Activated T-helper 17 cell treated with anti-CD3 and anti-CD28 coated beads, Interleukin-2, amount 50 U/mL, for 72 hours (primary cell): ENCODE data around the gene COMMD4. TPM values are rescaled to one million over a fixed set of nuclear protein-coding genes. Genes with fewer than 3 reads are reported as not detected.
"Not testable (repeated sequence)": the region's sequence is repeated elsewhere in the genome, so short reads cannot be mapped to it uniquely, and the experiment has no call there.

ENCODE experiments used
- ATAC-seq: fragments of 150-1000 bp; cut with Tn5 transposase; replicated peaks from 2 replicates; pipeline ENCODE4 v1.10.0; 2021; ENCODE audit warnings: mild to moderate bottlenecking, moderate library complexity
- H3K27ac Mint-ChIP-seq: one replicate; pipeline ENCODE4 v1.8.0; 2022; ENCODE audit warnings: mixed read lengths
- H3K27me3 Mint-ChIP-seq: one replicate; pipeline ENCODE4 v1.8.0; 2022; ENCODE audit warnings: mixed read lengths
- H3K36me3 Mint-ChIP-seq: one replicate; pipeline ENCODE4 v1.8.0; 2022; ENCODE audit warnings: low read depth, mild to moderate bottlenecking, mixed read lengths
- H3K4me1 Mint-ChIP-seq: one replicate; pipeline ENCODE4 v1.8.0; 2022; ENCODE audit warnings: mixed read lengths
- H3K4me3 Mint-ChIP-seq: one replicate; pipeline ENCODE4 v1.8.0; 2022; ENCODE audit warnings: mild to moderate bottlenecking, mixed read lengths
- H3K9me3 Mint-ChIP-seq: one replicate; pipeline ENCODE4 v1.8.0; 2022; ENCODE audit warnings: mixed read lengths
- total RNA-seq, 2 donors: library from RNA; stranded (reverse); gene quantifications; one replicate each; pipeline ENCODE4 v1.2.3, GENCODE V29; 2022

Gene COMMD4
- total RNA-seq, 2 donors from 2014 or later = 69.9 to 78.9 TPM

DNA sequence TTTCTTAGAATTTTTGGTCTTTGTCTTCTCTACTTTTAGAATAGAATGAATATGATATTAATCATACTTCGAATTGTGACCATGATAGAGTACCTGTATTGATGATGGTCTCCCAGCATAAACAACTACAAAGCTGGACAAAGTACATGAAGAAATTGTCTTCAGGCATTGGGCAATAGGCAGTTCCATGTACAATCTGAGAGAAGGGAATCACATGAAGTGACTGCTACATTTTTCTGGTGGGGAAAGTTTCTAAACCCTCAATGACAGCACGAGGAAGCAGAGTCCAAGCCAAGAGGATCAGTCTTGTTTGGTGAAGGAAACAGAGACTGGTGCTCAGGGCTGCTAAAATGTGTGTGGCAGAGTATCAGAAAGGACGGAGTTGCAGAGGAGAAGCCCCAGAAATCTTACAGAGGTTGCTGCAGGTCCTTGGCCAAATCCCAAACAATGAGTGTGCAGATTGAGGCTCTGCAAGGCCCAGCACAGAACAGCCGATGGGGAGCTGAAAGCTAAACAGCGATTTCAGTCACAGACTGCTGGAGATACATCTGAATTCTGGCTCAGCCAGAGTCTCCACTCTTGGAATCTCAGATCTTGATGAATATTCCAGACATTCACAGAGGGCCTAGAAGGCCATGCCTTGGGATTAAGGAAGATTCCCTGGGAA, 16.5 kb upstream of the COMMD4 start:
- not testable (repeated sequence) for H3K4me1 Mint-ChIP-seq, H3K36me3 Mint-ChIP-seq, H3K4me3 Mint-ChIP-seq, H3K27me3 Mint-ChIP-seq, ATAC-seq, H3K27ac Mint-ChIP-seq, H3K9me3 Mint-ChIP-seq

- no peaks in the 10 kb centered on the region for H3K4me1 Mint-ChIP-seq
These were observed 14.2 kb upstream of the COMMD4 start for GRCh38 chr15:75321711-75322110.

GRCh38 chr15:75325922-75326321, 9.9 kb upstream of the COMMD4 start:
- no peak overlapping the region for H3K4me3 Mint-ChIP-seq
- H3K9me3 Mint-ChIP-seq = no peaks in the 10 kb centered on the region

More at GRCh38 chr15:75321711-75322110, 14.2 kb upstream of the COMMD4 start:
- peaks cover 3% of the 10 kb centered on the region for H3K27me3 Mint-ChIP-seq
- H3K9me3 Mint-ChIP-seq = no peaks in the 10 kb centered on the region
- H3K36me3 Mint-ChIP-seq = no peaks in the 10 kb centered on the region
- H3K4me3 Mint-ChIP-seq = no peak overlapping the region
- no peak overlapping the region for H3K27ac Mint-ChIP-seq
- ATAC-seq = no peak

DNA sequence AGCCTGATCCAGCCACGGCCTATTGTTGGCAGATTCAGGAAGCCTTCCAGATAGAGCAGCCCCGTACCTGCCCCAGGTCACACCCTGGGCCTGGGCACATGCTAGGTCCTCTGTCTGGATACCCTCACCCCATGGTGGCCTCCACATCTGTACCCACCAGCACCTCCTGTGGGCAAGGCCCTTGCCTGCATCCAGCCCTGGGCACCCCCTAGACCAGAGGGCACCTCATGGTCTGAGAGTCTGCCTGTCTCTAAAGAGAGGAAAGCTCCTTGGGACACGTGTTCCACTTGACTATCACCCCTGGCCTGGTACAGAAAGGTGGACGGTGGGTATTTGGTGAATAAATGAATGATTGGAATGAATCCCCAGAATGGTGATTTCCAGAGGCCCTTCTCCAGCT, 8.9 kb upstream of the COMMD4 start:
- H3K36me3 Mint-ChIP-seq = no peaks in the 10 kb centered on the region
- H3K4me3 Mint-ChIP-seq = no peak overlapping the region
- no peak overlapping the region for H3K27ac Mint-ChIP-seq
- no peaks in the 10 kb centered on the region for H3K9me3 Mint-ChIP-seq
- ATAC-seq = no peak
- no peaks in the 10 kb centered on the region for H3K4me1 Mint-ChIP-seq
- H3K27me3 Mint-ChIP-seq = peaks cover 7% of the 10 kb centered on the region

More at GRCh38 chr15:75325922-75326321, 9.9 kb upstream of the COMMD4 start:
- Mint-ChIP-seq H3K4me1 (no peaks in the 10 kb centered on the region), H3K27ac (no peak overlapping the region), H3K36me3 (no peaks in the 10 kb centered on the region), H3K27me3 (peaks cover 7% of the 10 kb centered on the region)
- no peak for ATAC-seq

- no peak overlapping the region for H3K4me3 Mint-ChIP-seq
- H3K27me3 Mint-ChIP-seq = peaks cover 7% of the 10 kb centered on the region
- H3K27ac Mint-ChIP-seq = no peak overlapping the region
- H3K36me3 Mint-ChIP-seq = no peaks in the 10 kb centered on the region
- no peak for ATAC-seq
- H3K4me1 Mint-ChIP-seq = no peaks in the 10 kb centered on the region
- H3K9me3 Mint-ChIP-seq = no peaks in the 10 kb centered on the region
These were observed 8.4 kb upstream of the COMMD4 start for GRCh38 chr15:75327491-75327890.

GRCh38 chr15:75328493-75329314, 7.2 kb upstream of the COMMD4 start:
- Mint-ChIP-seq H3K9me3 (no peaks in the 10 kb centered on the region), H3K4me3 (no peak overlapping the region), H3K27me3 (peaks cover 7% of the 10 kb centered on the region), H3K36me3 (no peaks in the 10 kb centered on the region), H3K4me1 (no peaks in the 10 kb centered on the region), H3K27ac (peak overlapping the region; percentile 35)
- no peak for ATAC-seq

- H3K9me3 Mint-ChIP-seq = no peaks in the 10 kb centered on the region
- ATAC-seq = no peak
- peaks cover 4% of the 10 kb centered on the region for H3K27me3 Mint-ChIP-seq
- H3K27ac Mint-ChIP-seq = no peak overlapping the region
- H3K36me3 Mint-ChIP-seq = no peaks in the 10 kb centered on the region
- no peaks in the 10 kb centered on the region for H3K4me1 Mint-ChIP-seq
- H3K4me3 Mint-ChIP-seq = no peak overlapping the region
These were observed 6.3 kb upstream of the COMMD4 start for GRCh38 chr15:75329571-75329970.

GRCh38 chr15:75332093-75332492, 3.8 kb upstream of the COMMD4 start:
- H3K9me3 Mint-ChIP-seq, H3K27ac Mint-ChIP-seq, H3K27me3 Mint-ChIP-seq, H3K36me3 Mint-ChIP-seq, H3K4me3 Mint-ChIP-seq, ATAC-seq: not testable (repeated sequence)
- H3K4me1 Mint-ChIP-seq = peaks cover 11% of the 10 kb centered on the region

GRCh38 chr15:75333654-75334419, 2.0 kb upstream of the COMMD4 start:
- H3K9me3 Mint-ChIP-seq, H3K27ac Mint-ChIP-seq, ATAC-seq, H3K4me3 Mint-ChIP-seq, H3K27me3 Mint-ChIP-seq, H3K36me3 Mint-ChIP-seq: not testable (repeated sequence)
- peaks cover 11% of the 10 kb centered on the region for H3K4me1 Mint-ChIP-seq

DNA sequence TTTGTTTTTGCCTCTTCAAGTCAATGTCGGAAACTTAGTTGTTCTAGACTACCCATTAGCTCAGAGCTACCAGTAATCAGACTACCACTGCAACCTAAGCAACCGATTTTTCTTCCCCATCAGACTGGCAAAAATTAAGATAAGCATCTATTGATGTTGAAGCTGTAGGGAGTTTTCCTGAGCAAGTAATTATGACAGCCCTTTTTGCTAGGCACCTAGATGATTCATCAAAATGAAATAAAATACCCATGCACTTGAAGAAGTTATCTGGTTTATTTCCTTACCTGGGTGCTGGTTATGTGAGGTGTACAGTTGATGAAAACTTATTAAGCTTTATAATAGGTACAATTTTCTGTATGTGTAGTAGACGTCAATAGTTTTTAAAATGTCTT, 554 bp upstream of the COMMD4 start:
- ATAC-seq = no peak
- Mint-ChIP-seq H3K27me3 (no peaks in the 10 kb centered on the region), H3K4me1 (peaks cover 11% of the 10 kb centered on the region), H3K9me3 (no peaks in the 10 kb centered on the region), H3K36me3 (peaks cover 14% of the 10 kb centered on the region), H3K4me3 (peak overlapping the region; percentile 94), H3K27ac (peak overlapping the region; percentile 97)

DNA sequence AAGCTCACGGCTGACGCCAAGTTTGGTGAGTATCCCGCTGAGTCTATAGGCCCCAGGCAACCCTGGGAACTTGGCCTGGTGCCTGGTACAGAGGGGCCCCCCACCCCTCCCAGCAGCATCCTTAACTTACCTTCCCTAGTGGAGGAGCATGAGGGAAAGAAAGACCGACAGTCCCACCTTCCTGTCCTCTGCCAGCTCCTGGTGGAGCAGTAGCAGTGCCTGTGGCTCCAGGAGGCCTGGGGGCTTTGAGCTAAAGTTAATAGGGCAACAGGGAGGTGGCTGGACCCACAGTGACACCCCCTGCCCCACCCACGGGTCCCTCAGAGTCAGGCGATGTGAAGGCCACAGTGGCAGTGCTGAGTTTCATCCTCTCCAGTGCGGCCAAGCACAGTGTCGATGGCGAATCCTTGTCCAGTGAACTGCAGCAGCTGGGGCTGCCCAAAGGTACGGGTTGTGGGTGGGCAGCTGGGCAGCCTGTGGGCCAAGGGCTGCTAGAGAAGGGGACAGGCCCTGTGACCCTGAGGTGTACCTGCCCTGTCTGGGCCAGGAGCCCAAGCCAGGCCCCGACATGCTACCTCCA, 2.9 kb downstream of the COMMD4 start:
- Mint-ChIP-seq H3K4me1 (peaks cover 11% of the 10 kb centered on the region), H3K9me3 (no peaks in the 10 kb centered on the region), H3K27ac (no peak overlapping the region), H3K36me3 (peaks cover 24% of the 10 kb centered on the region), H3K4me3 (no peak overlapping the region), H3K27me3 (no peaks in the 10 kb centered on the region)
- ATAC-seq = no peak

- Mint-ChIP-seq H3K4me3 (no peak overlapping the region), H3K36me3 (peaks cover 24% of the 10 kb centered on the region), H3K4me1 (peaks cover 11% of the 10 kb centered on the region), H3K9me3 (no peaks in the 10 kb centered on the region), H3K27ac (no peak overlapping the region), H3K27me3 (no peaks in the 10 kb centered on the region)
- ATAC-seq = no peak
These were observed 3.8 kb downstream of the COMMD4 start for GRCh38 chr15:75339531-75340240.

- no peak for ATAC-seq
- Mint-ChIP-seq H3K4me3 (no peak overlapping the region), H3K9me3 (no peaks in the 10 kb centered on the region), H3K27ac (no peak overlapping the region), H3K27me3 (no peaks in the 10 kb centered on the region), H3K36me3 (peaks cover 19% of the 10 kb centered on the region), H3K4me1 (peaks cover 5% of the 10 kb centered on the region)
These were observed 6.4 kb downstream of the COMMD4 start for GRCh38 chr15:75342221-75342620.

GRCh38 chr15:75343953-75344352, 8.1 kb downstream of the COMMD4 start:
- not testable (repeated sequence) for H3K27me3 Mint-ChIP-seq, H3K4me1 Mint-ChIP-seq, H3K4me3 Mint-ChIP-seq, H3K27ac Mint-ChIP-seq, ATAC-seq, H3K9me3 Mint-ChIP-seq
- H3K36me3 Mint-ChIP-seq = peaks cover 19% of the 10 kb centered on the region
